HepG2 (cell line): Measurements from ENCODE around the gene PSMG3. TPM values are rescaled to one million over a fixed set of nuclear protein-coding genes. Genes with fewer than 3 reads are reported as not detected.

ENCODE experiments used
- CEBPB ChIP-seq: IDR thresholded peaks from 2 replicates; pipeline ENCODE4 v1.6.1; 2011; ENCODE audit warnings: low read depth, low read length, improper control_type of control experiment, borderline replicate concordance
- FOSL2 ChIP-seq: sonication (generic); formaldehyde crosslinking; IDR thresholded peaks from 2 replicates; pipeline ENCODE4 v1.4.0; 2020; ENCODE audit warnings: missing genetic modification reagents
- HNF1A ChIP-seq, 2 experiments: sonication (generic) in 1 of 2; formaldehyde crosslinking in 1 of 2; IDR thresholded peaks; 2 replicates each; pipeline versions ENCODE4 v1.4.0 to v1.6.1; 2016 to 2020; ENCODE audit warnings: borderline replicate concordance in 1 of 2, low read depth in 1 of 2, mild to moderate bottlenecking in 1 of 2, missing genetic modification reagents in 1 of 2
- HOXA7 ChIP-seq: sonication (generic); formaldehyde crosslinking; IDR thresholded peaks from 2 replicates; pipeline ENCODE4 v1.8.1; 2022; ENCODE audit warnings: mild to moderate bottlenecking, missing genetic modification reagents, moderate library complexity
- JUN ChIP-seq: sonication (generic); formaldehyde crosslinking; IDR thresholded peaks from 2 replicates; pipeline ENCODE4 v1.4.0; 2020; ENCODE audit warnings: mild to moderate bottlenecking, missing genetic modification reagents
- NCOA1 ChIP-seq: sonication (generic); formaldehyde crosslinking; IDR thresholded peaks from 2 replicates; pipeline ENCODE4 v1.9.0; 2021; ENCODE audit warnings: missing genetic modification reagents
- RELA ChIP-seq: sonication (generic); formaldehyde crosslinking; IDR thresholded peaks from 2 replicates; pipeline ENCODE4 v1.4.0; 2020; ENCODE audit warnings: missing genetic modification reagents
- ZSCAN31 ChIP-seq: sonication (generic); formaldehyde crosslinking; IDR thresholded peaks from 2 replicates; pipeline ENCODE4 v1.5.0; 2020; ENCODE audit warnings: low read depth, mild to moderate bottlenecking, missing genetic modification reagents
- polyA plus RNA-seq, 8 experiments: library from polyadenylated mRNA; depleted of rRNA in 3 of 8; stranded (reverse) in 7 of 8; unstranded in 1 of 8; fragments of >200 nt; fragmentation: Illumina TruSeq in 4 of 8; extraction: Trizol in 4 of 8; gene quantifications; 2 replicates each; pipeline versions ENCODE4 v1.2.1 to v1.2.3, GENCODE V29; 2011 to 2016; ENCODE audit warnings: low read depth in 4 of 8, missing spikeins in 1 of 8, mixed read lengths in 1 of 8; ENCODE audit not compliant: insufficient read depth in 1 of 8
- total RNA-seq, 5 experiments: library from RNA; depleted of rRNA; stranded (reverse); fragments of >200 nt; fragmentation: Illumina TruSeq; extraction: Trizol; gene quantifications; 2 replicates each; pipeline ENCODE4 v1.2.3, GENCODE V29; 2016; ENCODE audit warnings: low read depth in 1 of 5
- TF ChIP-seq, protein P1 (sequence below): sonication (generic); formaldehyde crosslinking; IDR thresholded peaks from 2 replicates; pipeline ENCODE4 v1.4.0; 2020; ENCODE audit warnings: missing genetic modification reagents
- TF ChIP-seq, protein P2 (sequence below): sonication (generic); formaldehyde crosslinking; IDR thresholded peaks from 2 replicates; pipeline ENCODE4 v1.9.0; 2021; ENCODE audit warnings: mild to moderate bottlenecking, missing genetic modification reagents

The PSMG3 gene
- total and polyA plus RNA-seq, 2 of the 13 experiments (the other 11 are each of a cell fraction or from before 2014, with no cell fraction given), result 29.6 to 48.4 TPM

DNA sequence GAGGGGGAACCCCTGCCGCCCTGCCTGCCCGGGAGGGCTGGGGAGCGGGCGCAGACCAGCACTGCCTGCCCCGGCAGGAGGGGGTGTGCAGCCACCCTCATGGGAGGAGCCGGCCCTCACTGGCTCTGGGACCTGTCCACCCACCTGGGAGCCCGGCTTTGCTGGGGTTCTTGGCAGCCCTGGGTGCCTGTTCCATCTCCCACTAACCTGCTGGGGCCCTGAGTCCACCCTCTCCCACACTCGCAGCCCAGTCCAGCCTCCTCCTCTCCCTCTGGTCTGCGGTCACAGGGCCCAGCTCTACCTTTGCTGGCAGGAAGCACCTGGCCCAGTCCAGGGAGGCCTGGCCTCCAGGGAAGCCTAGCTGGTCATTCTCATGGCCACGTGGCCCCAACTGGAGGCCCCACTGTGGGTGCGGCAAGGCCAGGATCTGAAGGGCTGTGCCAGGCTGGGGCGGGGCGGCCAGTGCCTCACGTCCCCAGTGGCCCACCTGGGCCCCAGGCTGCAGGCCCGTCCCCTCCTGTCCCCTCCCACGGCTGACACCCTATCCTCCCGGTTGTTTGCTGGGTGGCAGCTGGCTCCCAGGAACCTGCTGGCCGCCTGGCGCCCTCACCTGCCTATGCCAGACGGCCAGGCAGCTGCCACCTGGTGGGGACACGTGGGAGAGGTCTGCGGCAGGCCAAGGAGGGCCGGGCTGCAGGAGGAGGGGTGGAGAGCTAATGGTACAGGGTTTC lies 13.9 kb downstream of the PSMG3 start, which contains the start of gene TMEM184A (continued):
- TF ChIP-seq CEBPB, result no peak
- TF ChIP-seq, protein P1, sequence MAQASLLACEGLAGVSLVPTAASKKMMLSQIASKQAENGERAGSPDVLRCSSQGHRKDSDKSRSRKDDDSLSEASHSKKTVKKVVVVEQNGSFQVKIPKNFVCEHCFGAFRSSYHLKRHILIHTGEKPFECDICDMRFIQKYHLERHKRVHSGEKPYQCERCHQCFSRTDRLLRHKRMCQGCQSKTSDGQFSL (CRISPR knock-in tag), result peak; percentile 85
- TF ChIP-seq HOXA7, result no peak
- TF ChIP-seq NCOA1 (CRISPR knock-in tag), result no peak
- TF ChIP-seq, protein P2, sequence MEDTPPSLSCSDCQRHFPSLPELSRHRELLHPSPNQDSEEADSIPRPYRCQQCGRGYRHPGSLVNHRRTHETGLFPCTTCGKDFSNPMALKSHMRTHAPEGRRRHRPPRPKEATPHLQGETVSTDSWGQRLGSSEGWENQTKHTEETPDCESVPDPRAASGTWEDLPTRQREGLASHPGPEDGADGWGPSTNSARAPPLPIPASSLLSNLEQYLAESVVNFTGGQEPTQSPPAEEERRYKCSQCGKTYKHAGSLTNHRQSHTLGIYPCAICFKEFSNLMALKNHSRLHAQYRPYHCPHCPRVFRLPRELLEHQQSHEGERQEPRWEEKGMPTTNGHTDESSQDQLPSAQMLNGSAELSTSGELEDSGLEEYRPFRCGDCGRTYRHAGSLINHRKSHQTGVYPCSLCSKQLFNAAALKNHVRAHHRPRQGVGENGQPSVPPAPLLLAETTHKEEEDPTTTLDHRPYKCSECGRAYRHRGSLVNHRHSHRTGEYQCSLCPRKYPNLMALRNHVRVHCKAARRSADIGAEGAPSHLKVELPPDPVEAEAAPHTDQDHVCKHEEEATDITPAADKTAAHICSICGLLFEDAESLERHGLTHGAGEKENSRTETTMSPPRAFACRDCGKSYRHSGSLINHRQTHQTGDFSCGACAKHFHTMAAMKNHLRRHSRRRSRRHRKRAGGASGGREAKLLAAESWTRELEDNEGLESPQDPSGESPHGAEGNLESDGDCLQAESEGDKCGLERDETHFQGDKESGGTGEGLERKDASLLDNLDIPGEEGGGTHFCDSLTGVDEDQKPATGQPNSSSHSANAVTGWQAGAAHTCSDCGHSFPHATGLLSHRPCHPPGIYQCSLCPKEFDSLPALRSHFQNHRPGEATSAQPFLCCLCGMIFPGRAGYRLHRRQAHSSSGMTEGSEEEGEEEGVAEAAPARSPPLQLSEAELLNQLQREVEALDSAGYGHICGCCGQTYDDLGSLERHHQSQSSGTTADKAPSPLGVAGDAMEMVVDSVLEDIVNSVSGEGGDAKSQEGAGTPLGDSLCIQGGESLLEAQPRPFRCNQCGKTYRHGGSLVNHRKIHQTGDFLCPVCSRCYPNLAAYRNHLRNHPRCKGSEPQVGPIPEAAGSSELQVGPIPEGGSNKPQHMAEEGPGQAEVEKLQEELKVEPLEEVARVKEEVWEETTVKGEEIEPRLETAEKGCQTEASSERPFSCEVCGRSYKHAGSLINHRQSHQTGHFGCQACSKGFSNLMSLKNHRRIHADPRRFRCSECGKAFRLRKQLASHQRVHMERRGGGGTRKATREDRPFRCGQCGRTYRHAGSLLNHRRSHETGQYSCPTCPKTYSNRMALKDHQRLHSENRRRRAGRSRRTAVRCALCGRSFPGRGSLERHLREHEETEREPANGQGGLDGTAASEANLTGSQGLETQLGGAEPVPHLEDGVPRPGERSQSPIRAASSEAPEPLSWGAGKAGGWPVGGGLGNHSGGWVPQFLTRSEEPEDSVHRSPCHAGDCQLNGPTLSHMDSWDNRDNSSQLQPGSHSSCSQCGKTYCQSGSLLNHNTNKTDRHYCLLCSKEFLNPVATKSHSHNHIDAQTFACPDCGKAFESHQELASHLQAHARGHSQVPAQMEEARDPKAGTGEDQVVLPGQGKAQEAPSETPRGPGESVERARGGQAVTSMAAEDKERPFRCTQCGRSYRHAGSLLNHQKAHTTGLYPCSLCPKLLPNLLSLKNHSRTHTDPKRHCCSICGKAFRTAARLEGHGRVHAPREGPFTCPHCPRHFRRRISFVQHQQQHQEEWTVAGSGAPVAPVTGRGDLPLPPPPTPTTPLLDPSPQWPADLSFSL (CRISPR knock-in tag), result peak; percentile 63
- no peak for TF ChIP-seq HNF1A (IDR thresholded peaks at IDR 0.05; ENCODE audit: low read depth)
- peak; percentile 32; the same call in 1 of the 2 replicates for TF ChIP-seq HNF1A (CRISPR knock-in tag; IDR thresholded peaks at IDR 0.05; ENCODE audit: borderline replicate concordance)
- peak; percentile 73 for TF ChIP-seq FOSL2 (CRISPR knock-in tag)
- TF ChIP-seq JUN (CRISPR knock-in tag), result no peak
- TF ChIP-seq RELA (CRISPR knock-in tag), result peak; percentile 74
- peak; percentile 43 for TF ChIP-seq ZSCAN31 (CRISPR knock-in tag)
